ENCODE measurements around the gene MAN2A2.

MAN2A2 gene

DNA sequence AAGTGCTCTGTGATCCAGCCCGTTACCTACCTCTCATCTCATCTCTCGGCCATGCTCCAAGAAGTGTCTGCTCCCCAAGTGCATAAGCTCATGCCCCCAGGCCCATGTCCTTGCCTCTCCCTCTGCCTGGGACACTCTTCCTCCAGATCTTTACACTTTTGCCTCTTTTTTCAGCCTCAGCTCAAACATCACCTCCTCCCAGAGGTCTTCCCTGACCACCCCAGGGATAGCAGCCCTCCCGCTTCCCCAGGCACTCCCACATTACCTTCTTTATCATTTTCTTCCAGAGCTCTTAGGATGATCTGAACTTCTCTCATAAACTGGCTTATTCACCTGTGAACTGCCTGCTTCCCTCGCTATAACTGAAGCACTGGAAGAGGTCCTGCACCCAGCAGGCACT is 37.4 kb upstream of the MAN2A2 start:
- Histone ChIP-seq H3K27me3 (ENCODE audit: control insufficient read depth, insufficient read depth, low read length) (no peaks in the 10 kb centered on the region), H3K27ac (ENCODE audit: low read depth, low read length) (no peak overlapping the region), H3K9ac (ENCODE audit: low read length) (no peak overlapping the region), H3K36me3 (ENCODE audit: control insufficient read depth, insufficient read depth, low read length) (no peaks in the 10 kb centered on the region), H3K4me1 (ENCODE audit: control insufficient read depth, insufficient read depth, low read length) (no peaks in the 10 kb centered on the region), H3K4me3 (ENCODE audit: low read length) (no peak overlapping the region)

DNA sequence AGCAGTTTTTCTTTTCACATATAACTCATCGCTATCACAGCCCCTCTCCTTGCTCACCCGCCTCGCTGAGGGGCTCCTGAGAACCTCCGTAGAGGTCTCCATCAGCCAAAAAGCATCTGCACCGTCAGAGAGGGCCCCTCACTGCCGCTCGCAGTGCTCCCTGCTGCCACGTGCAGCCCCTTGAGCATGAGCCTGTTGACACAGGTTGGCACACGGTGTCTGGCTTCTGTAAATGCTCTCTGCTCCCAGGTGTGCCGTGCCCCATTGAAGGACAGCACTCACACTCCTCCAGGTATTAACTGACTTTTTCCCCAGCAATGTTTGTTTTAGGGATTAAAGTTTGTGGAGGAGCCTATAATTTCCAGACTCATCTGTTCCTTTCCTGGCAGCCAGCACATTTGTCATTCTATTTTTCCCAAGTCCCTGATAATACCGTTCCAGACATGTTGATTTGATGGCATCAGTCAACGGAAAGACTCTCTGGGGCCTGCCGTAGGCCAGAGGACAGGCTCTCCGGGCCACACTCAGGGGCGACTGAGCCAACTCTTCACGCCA is 36.9 kb upstream of the MAN2A2 start:
- Histone ChIP-seq H3K9ac (ENCODE audit: low read length) (no peak overlapping the region), H3K27ac (ENCODE audit: low read depth, low read length) (no peak overlapping the region), H3K27me3 (ENCODE audit: control insufficient read depth, insufficient read depth, low read length) (no peaks in the 10 kb centered on the region), H3K36me3 (ENCODE audit: control insufficient read depth, insufficient read depth, low read length) (no peaks in the 10 kb centered on the region), H3K4me3 (ENCODE audit: low read length) (no peak overlapping the region), H3K4me1 (ENCODE audit: control insufficient read depth, insufficient read depth, low read length) (no peaks in the 10 kb centered on the region)

DNA sequence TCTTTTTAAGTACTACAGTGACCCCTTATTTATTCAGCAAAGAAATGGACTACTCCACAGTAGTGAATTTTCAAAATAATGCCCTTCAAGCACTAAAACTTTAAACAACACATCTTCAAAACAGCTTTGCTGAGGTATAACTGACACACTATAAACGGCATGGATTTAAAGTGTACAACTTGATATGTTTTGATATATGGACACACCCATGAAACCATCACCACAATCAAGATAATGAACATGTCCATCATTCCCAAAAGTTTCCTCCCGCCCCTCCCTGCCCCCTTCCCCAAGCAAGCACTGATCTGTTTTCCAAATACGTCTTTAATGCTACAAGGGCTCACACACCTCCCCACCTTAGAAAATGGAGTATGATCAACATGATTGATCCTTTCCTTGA is 36.3 kb upstream of the MAN2A2 start:
- Histone ChIP-seq H3K9ac (ENCODE audit: low read length) (no peak overlapping the region), H3K4me1 (ENCODE audit: control insufficient read depth, insufficient read depth, low read length) (no peaks in the 10 kb centered on the region), H3K27ac (ENCODE audit: low read depth, low read length) (no peak overlapping the region), H3K4me3 (ENCODE audit: low read length) (no peak overlapping the region), H3K36me3 (ENCODE audit: control insufficient read depth, insufficient read depth, low read length) (no peaks in the 10 kb centered on the region), H3K27me3 (ENCODE audit: control insufficient read depth, insufficient read depth, low read length) (no peaks in the 10 kb centered on the region)

DNA sequence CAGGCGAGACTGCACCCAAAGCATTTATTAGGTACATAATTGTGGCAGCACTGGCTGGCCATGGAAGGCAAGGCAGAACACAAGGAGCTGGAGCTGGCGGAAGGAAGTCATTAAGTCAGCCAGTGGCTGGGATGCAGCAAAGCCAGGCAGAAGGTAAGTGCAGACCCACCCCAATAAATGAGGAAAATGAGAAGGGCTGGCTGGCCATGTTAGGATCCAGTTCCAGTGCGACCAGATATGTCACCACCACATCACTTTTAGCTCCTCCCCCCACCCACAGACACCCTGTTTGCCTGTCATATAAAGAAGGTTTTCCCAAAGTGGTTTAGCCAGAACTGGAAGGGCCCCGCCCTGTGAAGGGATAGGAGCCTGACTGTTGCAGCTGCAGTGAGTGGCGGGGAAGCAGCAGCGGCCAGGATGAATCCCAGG is 34.8 kb upstream of the MAN2A2 start, which contains the start of gene FURIN:
TSS of gene FURIN (plus strand) at position 328 of the 429 bp plus-strand sequence. CDS start 7,153 bp downstream, outside the sequence.
- Histone ChIP-seq H3K27ac (ENCODE audit: low read depth, low read length) (no peak within 1 kb of the TSS), H3K27me3 (ENCODE audit: control insufficient read depth, insufficient read depth, low read length) (no peaks in the 10 kb centered on the region), H3K4me3 (ENCODE audit: low read length) (no peak within 1 kb of the TSS), H3K4me1 (ENCODE audit: control insufficient read depth, insufficient read depth, low read length) (peaks cover 8% of the 10 kb centered on the region), H3K9ac (ENCODE audit: low read length) (no peak within 1 kb of the TSS), H3K36me3 (ENCODE audit: control insufficient read depth, insufficient read depth, low read length) (no peaks in the 10 kb centered on the region)

DNA sequence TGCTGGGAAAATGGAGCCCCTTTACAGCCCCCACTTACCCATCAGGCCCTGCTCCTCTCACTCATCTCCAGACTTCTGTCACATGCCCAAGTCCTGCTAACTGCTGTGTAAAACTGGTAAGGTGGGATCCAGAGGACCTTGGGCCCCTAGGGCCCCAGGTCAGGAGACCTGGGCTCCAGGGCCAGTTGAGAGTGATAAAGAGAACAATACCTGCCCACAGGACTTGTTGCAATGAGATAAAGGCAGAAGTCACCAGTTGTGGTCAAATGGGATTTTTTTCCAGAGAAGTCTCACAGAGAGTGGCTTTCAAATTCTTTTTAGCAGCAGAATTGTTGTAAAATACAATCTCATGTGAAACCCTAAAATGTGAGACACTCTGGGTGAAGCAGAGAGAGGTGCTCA is 34.0 kb upstream of the MAN2A2 start:
- Histone ChIP-seq H3K36me3 (ENCODE audit: control insufficient read depth, insufficient read depth, low read length) (no peaks in the 10 kb centered on the region), H3K9ac (ENCODE audit: low read length) (no peak overlapping the region), H3K4me3 (ENCODE audit: low read length) (no peak overlapping the region), H3K4me1 (ENCODE audit: control insufficient read depth, insufficient read depth, low read length) (peaks cover 11% of the 10 kb centered on the region), H3K27me3 (ENCODE audit: control insufficient read depth, insufficient read depth, low read length) (no peaks in the 10 kb centered on the region), H3K27ac (ENCODE audit: low read depth, low read length) (no peak overlapping the region)

DNA sequence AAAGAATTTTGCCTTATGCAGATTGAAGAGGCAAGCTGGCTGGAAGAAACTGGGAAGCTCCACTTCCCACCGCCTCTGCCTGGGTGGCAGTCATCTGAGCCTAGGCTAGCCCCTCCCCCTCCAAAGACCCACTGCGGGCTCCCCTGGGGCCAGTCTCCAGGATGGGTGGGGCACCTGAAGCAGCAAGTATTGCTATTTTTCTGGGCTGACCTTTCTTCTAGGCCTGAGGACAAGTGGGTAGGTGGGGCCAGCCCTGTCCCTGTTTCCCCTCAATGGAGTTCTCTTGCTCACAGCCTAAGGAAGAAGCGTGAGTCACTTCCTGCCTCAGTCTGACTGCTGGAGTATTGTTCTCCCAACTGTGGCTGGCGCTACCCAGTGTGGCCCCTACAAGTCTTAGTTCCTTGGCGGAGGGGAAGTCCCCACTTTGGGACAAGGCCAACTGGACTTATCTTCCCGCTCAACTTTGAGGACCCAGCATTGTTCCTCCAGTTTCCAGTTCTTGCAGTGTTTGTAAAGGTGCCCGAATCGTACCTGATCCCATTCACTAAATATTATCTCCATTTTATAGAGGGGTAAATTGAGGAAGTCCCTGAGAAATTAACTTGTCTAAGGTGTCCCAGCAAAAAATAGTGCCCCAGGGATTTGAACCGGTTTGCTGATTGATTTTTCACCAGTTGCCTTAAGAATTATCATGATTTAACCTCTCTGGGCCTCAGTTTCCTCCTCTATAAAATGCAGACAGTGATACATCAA is 33.3 kb upstream of the MAN2A2 start:
- no peak overlapping the region for H3K4me3 ChIP-seq (ENCODE audit: low read length)
- no peaks in the 10 kb centered on the region for H3K36me3 ChIP-seq (ENCODE audit: control insufficient read depth, insufficient read depth, low read length)
- no peaks in the 10 kb centered on the region for H3K27me3 ChIP-seq (ENCODE audit: control insufficient read depth, insufficient read depth, low read length)
- peak overlapping the region; percentile 7 for H3K27ac ChIP-seq (ENCODE audit: low read depth, low read length)
- no peak overlapping the region for H3K9ac ChIP-seq (ENCODE audit: low read length)
- peaks cover 11% of the 10 kb centered on the region for H3K4me1 ChIP-seq (ENCODE audit: control insufficient read depth, insufficient read depth, low read length)

DNA sequence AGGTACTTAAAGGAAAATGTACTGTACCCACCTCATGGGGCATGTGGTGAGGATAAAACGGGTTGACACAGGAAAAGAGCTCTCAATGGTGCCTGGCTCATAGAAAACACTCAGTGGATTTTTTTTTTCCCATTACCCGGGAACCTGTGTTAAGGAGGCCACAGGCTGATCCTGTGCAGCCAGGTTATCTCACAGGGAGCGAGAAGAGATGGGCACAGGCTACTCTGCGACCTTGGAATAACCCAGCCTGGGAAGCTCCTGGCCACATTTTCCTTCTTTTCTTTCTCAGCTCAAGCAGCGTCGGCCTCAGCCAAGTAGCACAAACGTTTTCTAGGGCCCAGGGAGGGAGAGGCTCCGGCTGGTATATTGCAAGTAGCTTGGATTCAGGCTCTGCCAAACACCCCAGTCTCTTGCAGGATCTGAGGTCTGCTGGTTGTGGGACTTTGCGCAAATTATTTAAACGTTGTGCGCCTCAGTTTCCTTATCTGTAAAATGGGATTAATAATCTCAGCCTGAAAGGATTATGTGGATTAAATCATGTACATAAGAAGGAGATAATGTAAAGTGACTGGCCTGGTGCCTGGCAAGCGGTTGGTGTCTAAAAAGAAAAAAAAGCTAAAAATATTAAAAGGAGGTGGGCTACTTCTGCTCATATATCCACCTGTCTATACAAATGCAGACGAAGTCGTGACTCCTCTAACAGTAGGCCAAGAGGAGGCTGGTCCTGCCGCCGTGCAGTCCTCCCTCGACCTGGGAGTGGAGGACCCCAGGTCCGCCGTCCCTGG is 32.6 kb upstream of the MAN2A2 start:
- H3K4me1 ChIP-seq (ENCODE audit: control insufficient read depth, insufficient read depth, low read length): peaks cover 11% of the 10 kb centered on the region
- H3K27me3 ChIP-seq (ENCODE audit: control insufficient read depth, insufficient read depth, low read length): no peaks in the 10 kb centered on the region
- H3K27ac ChIP-seq (ENCODE audit: low read depth, low read length): peak overlapping the region; percentile 85
- H3K9ac ChIP-seq (ENCODE audit: low read length): peak overlapping the region; percentile 66
- peak overlapping the region; percentile 83 for H3K4me3 ChIP-seq (ENCODE audit: low read length)
- H3K36me3 ChIP-seq (ENCODE audit: control insufficient read depth, insufficient read depth, low read length): no peaks in the 10 kb centered on the region

DNA sequence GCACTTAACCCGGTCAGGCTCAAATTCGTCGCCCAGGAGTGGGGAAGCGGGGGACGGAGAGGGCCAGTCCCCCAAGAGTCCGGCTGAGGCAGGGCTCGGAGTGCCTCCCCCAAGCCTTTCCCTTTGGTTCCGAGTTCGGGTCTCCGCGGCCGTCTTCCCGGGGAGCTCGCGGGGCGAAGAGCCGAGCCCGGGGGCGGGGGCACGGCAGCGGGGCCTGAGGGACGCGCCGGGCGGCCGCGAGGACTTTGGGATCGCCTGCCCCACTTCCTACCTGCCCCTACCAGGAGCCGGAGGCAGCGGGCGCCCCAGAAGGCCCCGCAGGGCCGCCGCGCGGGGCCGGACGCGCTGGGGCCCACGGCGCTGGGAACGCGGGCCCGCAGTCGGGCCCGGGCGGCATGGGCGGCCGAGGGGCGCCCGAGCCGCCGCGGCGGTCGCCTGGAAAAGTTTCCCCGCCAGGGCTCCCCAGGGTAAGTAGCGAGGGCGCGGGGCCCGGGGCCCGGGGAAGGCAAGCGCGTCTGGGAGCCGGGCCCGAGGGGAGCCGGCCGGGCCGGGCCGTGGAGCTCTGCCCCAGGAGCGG is 31.9 kb upstream of the MAN2A2 start:
- Histone ChIP-seq H3K36me3 (ENCODE audit: control insufficient read depth, insufficient read depth, low read length) (peaks cover 4% of the 10 kb centered on the region), H3K27me3 (ENCODE audit: control insufficient read depth, insufficient read depth, low read length) (no peaks in the 10 kb centered on the region), H3K4me1 (ENCODE audit: control insufficient read depth, insufficient read depth, low read length) (peaks cover 11% of the 10 kb centered on the region), H3K4me3 (ENCODE audit: low read length) (peak overlapping the region; percentile 83), H3K27ac (ENCODE audit: low read depth, low read length) (peak overlapping the region; percentile 85), H3K9ac (ENCODE audit: low read length) (peak overlapping the region; percentile 66)

DNA sequence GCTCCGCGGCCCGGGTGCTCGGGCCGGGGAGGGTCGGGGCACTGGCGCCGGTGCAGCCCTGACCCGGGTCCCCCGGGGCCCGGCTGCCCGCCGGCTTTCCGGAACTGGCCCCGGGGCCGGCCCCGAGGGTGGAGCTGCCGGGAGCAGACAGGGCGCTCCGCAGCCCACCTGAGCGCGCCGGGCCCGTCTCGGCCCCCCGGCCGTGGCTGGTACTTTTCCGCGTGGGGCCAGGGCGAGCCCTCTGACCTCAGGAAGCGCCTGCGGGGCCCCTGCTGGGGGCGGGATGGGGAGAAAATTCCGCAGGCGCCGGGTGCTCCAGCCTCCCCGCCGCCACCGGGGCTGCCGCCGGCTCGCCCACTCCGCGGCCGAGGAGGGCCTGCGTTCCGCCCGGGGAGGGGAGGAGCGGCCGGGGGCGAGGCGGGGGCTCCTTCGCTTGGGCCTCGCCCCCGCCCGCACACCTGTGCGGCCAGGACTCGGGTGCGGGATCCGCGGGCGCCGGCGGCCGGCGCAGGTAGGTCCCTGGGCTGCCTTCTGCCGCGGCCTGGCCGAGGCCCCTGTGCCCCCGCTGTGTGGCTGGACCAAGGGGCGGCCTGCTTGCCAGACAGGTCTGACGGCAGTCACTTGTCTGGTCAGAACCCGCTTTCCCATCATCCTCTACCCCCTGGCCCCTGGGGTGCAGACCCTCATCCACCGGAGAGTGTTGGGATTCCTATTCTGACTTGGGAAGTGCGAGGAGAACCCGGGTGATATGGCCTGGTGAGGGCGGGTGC is 31.2 kb upstream of the MAN2A2 start:
- peak overlapping the region; percentile 61 for H3K9ac ChIP-seq (ENCODE audit: low read length)
- H3K4me3 ChIP-seq (ENCODE audit: low read length): peak overlapping the region; percentile 83
- peaks cover 11% of the 10 kb centered on the region for H3K4me1 ChIP-seq (ENCODE audit: control insufficient read depth, insufficient read depth, low read length)
- H3K27me3 ChIP-seq (ENCODE audit: control insufficient read depth, insufficient read depth, low read length): no peaks in the 10 kb centered on the region
- H3K36me3 ChIP-seq (ENCODE audit: control insufficient read depth, insufficient read depth, low read length): peaks cover 11% of the 10 kb centered on the region
- H3K27ac ChIP-seq (ENCODE audit: low read depth, low read length): peak overlapping the region; percentile 85

DNA sequence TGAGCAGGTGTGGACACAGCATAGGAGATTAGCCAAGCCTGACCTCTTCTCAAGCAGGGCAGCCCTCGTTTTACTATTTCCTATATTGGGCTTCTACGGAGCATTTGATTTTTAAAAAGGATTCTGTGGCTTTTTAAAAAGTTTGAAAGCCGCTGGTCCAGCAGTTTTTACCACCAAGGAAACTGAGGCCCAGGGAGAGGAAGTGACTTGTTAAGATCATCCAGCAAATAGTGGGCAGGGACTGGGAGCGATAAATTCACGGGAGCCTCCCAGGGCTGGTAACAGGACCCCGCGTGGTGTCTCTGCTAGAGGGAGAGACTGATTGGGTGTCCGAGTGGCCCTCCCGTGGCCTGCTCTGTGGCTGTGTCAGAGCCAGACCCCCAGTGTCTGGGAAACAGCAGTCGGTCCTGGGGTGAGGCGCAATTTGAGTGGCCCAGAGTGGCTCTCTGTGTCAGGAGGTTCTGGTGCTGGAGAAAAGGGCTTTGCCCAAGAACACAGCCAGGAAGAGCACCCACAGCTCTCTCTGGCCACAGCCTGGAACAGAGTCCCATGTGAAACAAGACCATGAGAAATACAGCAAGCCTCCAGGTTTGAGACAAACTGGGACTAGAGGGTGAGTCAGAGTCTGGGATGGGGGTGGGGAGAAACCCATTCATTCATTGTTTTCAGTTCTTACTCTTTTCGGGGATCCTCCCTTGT is 30.5 kb upstream of the MAN2A2 start:
- H3K4me3 ChIP-seq (ENCODE audit: low read length): peak overlapping the region; percentile 83
- H3K9ac ChIP-seq (ENCODE audit: low read length): peak overlapping the region; percentile 61
- peaks cover 17% of the 10 kb centered on the region for H3K36me3 ChIP-seq (ENCODE audit: control insufficient read depth, insufficient read depth, low read length)
- H3K27me3 ChIP-seq (ENCODE audit: control insufficient read depth, insufficient read depth, low read length): no peaks in the 10 kb centered on the region
- H3K4me1 ChIP-seq (ENCODE audit: control insufficient read depth, insufficient read depth, low read length): peaks cover 11% of the 10 kb centered on the region
- H3K27ac ChIP-seq (ENCODE audit: low read depth, low read length): peak overlapping the region; percentile 85

DNA sequence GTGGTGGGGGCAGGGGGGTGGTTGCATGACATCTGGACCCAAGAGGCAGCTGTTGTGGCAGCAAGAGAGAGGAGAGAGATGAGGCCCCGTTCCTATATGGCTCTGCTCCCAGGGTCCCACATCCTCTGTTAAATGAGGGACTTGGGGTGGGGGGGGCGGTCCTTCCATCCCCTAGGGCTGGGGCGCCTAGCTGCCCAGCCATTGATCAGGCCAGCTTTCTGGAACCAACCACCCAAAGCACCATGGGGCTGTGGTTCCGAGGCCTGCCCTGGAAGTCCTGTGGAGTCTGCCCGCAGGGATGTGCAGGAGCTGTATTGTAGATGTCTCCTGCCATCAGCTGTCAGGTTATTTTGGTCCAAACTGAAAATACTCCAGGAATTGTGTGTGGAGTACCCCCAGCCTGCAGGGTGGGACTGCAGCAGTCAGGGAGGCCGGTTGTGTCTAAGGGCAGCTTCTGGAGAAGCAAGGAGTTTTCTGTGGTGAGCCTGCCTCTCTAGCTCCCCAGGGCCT is 29.6 kb upstream of the MAN2A2 start:
- Histone ChIP-seq H3K27ac (ENCODE audit: low read depth, low read length) (no peak overlapping the region), H3K36me3 (ENCODE audit: control insufficient read depth, insufficient read depth, low read length) (peaks cover 22% of the 10 kb centered on the region), H3K4me1 (ENCODE audit: control insufficient read depth, insufficient read depth, low read length) (peaks cover 11% of the 10 kb centered on the region), H3K9ac (ENCODE audit: low read length) (no peak overlapping the region), H3K27me3 (ENCODE audit: control insufficient read depth, insufficient read depth, low read length) (no peaks in the 10 kb centered on the region), H3K4me3 (ENCODE audit: low read length) (no peak overlapping the region)

Data from rectal smooth muscle tissue (tissue), 1 donor.